ENCODE data around the gene ARNT2.

DNA sequence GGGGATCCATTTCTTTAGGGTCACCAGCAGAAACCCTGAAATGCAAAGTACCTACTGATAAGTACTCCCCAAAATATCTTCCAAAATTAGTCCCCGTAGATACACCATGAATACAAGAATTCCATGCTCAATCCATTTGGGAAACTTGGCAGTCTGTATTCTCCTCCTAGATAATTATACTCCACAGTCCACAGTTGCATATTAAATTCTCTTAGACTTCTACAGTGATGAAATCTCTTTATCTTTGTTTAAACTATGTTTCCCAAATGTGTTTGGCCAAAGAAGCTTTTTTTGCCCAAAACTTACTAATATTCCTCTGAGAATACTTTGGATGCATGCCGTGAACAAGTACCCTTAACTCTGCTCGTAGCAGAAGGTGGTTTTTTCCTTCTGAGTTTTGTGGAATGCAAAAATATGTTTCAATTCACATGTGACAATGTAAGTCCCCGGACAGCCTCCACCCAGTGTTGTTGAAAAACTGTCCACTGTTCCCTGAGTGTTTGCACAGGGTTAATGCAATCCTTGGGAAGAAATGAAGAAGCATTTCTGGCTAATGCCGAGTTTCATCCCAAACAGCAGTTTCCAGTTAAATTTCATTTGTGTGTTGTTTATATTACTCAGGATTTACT is 126.7 kb downstream of the ARNT2 start:
- TF ChIP-seq, protein P1, sequence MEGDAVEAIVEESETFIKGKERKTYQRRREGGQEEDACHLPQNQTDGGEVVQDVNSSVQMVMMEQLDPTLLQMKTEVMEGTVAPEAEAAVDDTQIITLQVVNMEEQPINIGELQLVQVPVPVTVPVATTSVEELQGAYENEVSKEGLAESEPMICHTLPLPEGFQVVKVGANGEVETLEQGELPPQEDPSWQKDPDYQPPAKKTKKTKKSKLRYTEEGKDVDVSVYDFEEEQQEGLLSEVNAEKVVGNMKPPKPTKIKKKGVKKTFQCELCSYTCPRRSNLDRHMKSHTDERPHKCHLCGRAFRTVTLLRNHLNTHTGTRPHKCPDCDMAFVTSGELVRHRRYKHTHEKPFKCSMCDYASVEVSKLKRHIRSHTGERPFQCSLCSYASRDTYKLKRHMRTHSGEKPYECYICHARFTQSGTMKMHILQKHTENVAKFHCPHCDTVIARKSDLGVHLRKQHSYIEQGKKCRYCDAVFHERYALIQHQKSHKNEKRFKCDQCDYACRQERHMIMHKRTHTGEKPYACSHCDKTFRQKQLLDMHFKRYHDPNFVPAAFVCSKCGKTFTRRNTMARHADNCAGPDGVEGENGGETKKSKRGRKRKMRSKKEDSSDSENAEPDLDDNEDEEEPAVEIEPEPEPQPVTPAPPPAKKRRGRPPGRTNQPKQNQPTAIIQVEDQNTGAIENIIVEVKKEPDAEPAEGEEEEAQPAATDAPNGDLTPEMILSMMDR (conservative IDR thresholded peaks at IDR 0.05; ENCODE audit: low read length) = no peak
- TF ChIP-seq EZH2phosphoT487 (IDR thresholded peaks at IDR 0.05; ENCODE audit: borderline replicate concordance, low read depth, low read length) = no peak

Data from OCI-LY7 (cell line).